ENCODE data around the gene TUBGCP4. TPM values are rescaled to one million over a fixed set of nuclear protein-coding genes. Genes with fewer than 3 reads are reported as not detected.

Gene TUBGCP4
- total and polyA plus RNA-seq, 12 donors, result 5.0 to 14.9 (median 11.9) TPM

DNA sequence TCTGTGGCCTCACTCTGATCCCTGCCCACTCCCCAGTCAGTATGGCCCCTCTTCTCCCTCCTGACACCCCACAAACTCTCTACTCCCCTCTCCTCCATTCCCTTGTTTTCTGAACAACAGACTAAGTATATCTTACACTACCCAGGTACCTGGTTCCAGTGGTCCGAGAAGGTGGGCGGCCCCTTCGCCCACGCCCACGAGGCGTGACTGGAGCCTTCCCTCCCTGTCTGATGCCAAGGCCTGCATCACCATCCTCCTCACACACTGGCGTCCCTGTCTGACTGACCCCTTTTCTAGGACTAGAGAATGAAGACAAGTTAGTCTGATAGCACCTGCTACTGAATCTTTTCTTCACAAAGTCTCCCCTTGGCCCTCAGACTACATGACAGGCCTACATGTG, 50.0 kb downstream of the TUBGCP4 start:
- Histone ChIP-seq H3K4me1 (no peaks in the 10 kb centered on the region), H3K27ac (no peak overlapping the region), H3K27me3 (no peaks in the 10 kb centered on the region), H3K36me3 (peaks cover 0 to 99% (median 42%) of the 10 kb centered on the region in 9 donors), H3K4me3 (no peak overlapping the region), H3K9me3 (no peaks in the 10 kb centered on the region)
- peak in 1 of 8 donors; percentile 16 for ATAC-seq
- intact Hi-C loops (cut with DNase I), result loop anchor here in 1 of 10 donors (1.0 kb wide), 1 partner anchor 37 kb away; no protein-coding TSS in a partner anchor
- DNase-seq, result no peak
- 94 to 95% methylated on average over 7 of the region's 7 CpGs for WGBS, 2 donors
- TF ChIP-seq, protein P1, sequence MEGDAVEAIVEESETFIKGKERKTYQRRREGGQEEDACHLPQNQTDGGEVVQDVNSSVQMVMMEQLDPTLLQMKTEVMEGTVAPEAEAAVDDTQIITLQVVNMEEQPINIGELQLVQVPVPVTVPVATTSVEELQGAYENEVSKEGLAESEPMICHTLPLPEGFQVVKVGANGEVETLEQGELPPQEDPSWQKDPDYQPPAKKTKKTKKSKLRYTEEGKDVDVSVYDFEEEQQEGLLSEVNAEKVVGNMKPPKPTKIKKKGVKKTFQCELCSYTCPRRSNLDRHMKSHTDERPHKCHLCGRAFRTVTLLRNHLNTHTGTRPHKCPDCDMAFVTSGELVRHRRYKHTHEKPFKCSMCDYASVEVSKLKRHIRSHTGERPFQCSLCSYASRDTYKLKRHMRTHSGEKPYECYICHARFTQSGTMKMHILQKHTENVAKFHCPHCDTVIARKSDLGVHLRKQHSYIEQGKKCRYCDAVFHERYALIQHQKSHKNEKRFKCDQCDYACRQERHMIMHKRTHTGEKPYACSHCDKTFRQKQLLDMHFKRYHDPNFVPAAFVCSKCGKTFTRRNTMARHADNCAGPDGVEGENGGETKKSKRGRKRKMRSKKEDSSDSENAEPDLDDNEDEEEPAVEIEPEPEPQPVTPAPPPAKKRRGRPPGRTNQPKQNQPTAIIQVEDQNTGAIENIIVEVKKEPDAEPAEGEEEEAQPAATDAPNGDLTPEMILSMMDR (IDR thresholded peaks at IDR 0.05), result no peak

DNA sequence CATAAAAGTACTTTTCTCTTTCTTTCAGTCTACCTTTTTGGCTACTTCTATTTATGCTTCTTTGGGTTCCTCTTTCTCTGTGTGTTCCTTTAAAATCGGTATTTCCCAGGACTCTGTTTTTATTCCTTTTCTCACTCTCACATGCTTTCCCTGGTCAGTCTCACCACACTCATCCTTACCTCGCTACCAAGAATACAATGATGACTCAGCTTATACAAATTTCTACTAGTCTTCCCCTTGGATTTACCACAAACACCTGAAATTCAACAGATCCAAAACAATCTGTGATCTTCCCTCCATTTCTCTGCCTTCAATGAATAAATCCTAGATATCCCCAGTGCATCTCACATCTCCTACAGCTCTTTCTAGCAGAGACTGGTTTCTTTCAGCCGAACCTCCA, 52.9 kb downstream of the TUBGCP4 start:
- intact Hi-C loops (cut with DNase I), result no loop called here
- no peaks in the 10 kb centered on the region for H3K4me1 ChIP-seq
- ATAC-seq, result no peak
- DNase-seq, result no peak
- peaks cover 0 to 99% (median 47%) of the 10 kb centered on the region in 9 donors for H3K36me3 ChIP-seq
- H3K27me3 ChIP-seq, result no peaks in the 10 kb centered on the region
- 94 to 96% methylated on average over 3 of the region's 3 CpGs for WGBS, 2 donors
- TF ChIP-seq, protein P1 (IDR thresholded peaks at IDR 0.05), result no peak
- no peak overlapping the region for H3K27ac ChIP-seq
- H3K9me3 ChIP-seq, result no peaks in the 10 kb centered on the region
- no peak overlapping the region for H3K4me3 ChIP-seq

DNA sequence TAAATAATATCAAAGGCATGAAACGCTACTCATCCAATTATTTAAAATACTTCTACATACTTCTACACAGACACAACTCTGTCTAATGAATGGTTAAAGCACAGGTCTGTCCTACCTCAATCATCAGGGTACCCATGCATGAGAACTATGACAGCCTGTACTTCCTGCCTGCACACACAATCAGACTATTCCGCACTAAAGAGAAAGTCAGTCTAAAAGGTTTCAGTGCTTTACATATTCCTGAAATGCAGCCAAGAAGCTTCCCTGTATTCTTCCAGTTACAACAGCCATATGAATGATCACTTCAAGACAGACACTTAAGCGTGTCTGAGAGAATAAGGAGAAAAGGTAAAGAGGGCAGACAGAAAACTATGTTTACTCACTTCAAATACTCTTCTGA, 58.8 kb downstream of the TUBGCP4 start:
- H3K27ac ChIP-seq, result no peak overlapping the region
- ATAC-seq, result no peak
- H3K4me1 ChIP-seq, result no peaks in the 10 kb centered on the region
- H3K4me3 ChIP-seq, result no peak overlapping the region
- no peaks in the 10 kb centered on the region for H3K9me3 ChIP-seq
- no peak for DNase-seq
- peaks cover 0 to 99% (median 19%) of the 10 kb centered on the region in 9 donors for H3K36me3 ChIP-seq
- WGBS, 2 donors, result 34 to 53% methylated on average over 3 of the region's 3 CpGs
- H3K27me3 ChIP-seq, result no peaks in the 10 kb centered on the region
- TF ChIP-seq, protein P1 (IDR thresholded peaks at IDR 0.05), result no peak
- intact Hi-C loops (cut with DNase I), result no loop called here

DNA sequence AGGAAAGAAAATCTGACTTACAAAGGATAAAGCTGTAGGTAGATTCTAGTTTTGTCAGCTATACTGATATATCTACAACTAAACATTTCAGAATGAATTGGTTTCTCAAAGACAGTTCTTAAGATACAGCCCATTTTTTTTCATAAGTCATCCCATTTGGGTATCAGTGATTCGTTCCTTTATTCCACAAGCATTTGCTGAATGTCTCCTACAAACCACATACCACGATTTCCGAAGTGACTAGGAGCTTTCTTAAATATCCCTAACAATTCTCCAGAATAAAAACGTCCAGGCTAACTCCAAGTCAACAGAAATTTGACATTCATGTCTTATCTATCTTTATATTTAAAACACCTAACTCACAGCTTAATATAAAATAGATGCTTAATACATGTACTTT, 62.3 kb downstream of the TUBGCP4 start:
- Histone ChIP-seq H3K4me3 (no peak overlapping the region), H3K27me3 (no peaks in the 10 kb centered on the region), H3K9me3 (no peaks in the 10 kb centered on the region), H3K4me1 (no peaks in the 10 kb centered on the region), H3K27ac (no peak overlapping the region), H3K36me3 (peaks cover 0 to 98% (median 10%) of the 10 kb centered on the region in 9 donors)
- 90 to 93% methylated on average over 4 of the region's 4 CpGs for WGBS, 2 donors
- ATAC-seq, result no peak
- TF ChIP-seq, protein P1 (IDR thresholded peaks at IDR 0.05), result no peak
- intact Hi-C loops (cut with DNase I), result no loop called here
- no peak for DNase-seq

All from heart right ventricle (tissue), 16 donors.